GM19324 (cell line): ENCODE results near the gene EFHC1.
"Not testable (repeated sequence)": the region's sequence is repeated elsewhere in the genome, so short reads cannot be mapped to it uniquely, and the experiment has no call there.

ENCODE experiments used
- ATAC-seq: cut with Tn5 transposase; IDR thresholded peaks from one replicate; pipeline ENCODE4 v1.9.1; 2021; ENCODE audit warnings: mild to moderate bottlenecking, moderate library complexity; ENCODE audit not compliant: unreplicated experiment, low FRiP score

The EFHC1 gene

DNA sequence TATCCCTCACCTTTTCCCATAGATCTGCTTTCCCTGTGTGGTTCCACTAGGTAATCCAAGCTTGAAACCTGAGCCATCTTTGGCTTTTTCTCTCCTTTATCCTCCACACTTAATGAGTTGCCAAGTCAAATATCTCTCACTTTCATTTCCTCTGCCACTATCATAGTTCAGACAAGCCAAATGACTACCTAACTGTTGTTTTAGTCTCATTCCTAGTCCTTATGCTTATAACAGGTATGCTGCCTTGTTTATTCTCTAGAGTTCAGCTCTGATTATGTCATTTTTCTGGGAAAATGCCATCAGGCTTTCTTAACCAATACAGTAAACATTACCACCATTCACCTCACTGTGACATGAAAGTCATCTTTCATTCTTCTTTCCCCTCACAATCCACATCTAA lies 6.5 kb downstream of the EFHC1 start:
- no peak for ATAC-seq

DNA sequence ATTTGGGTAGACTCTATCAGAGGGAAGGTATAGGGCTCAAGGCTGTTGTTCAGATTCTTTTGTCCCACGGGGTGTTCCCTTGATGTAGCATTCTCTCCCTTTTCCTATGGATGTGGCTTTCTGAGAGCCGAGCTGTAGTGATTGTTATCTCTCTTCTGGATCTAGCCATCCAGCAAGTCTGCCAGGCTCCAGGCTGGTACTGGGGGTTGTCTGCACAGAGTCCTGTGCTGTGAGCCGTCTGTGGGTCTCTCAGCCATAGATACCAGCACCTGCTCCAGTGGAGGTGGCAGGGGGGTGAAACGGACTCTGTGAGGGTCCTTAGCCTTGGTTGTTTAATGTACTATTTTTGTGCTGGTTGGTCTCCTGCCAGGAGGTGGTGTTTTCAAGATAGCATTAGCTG lies 13.2 kb downstream of the EFHC1 start:
- not testable (repeated sequence) for ATAC-seq

DNA sequence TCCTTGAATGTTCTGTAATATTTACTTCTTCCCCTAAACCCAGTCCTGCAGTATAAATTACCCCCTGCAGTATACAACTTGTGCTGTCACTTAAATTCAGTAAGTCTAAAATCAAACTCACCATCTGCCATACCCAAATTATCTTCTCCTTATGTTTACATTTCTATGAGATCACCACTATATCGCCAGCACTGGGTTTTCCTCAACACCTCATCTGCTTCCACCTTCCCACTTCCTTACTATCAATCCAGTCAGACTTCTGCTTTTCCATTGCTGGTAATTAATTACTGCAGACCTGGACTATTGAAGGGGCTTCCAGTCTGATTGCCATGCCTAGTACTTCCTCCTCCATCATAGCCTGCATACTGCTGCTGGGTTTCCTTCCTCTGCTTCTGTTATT lies 15.2 kb downstream of the EFHC1 start:
- ATAC-seq, result no peak

DNA sequence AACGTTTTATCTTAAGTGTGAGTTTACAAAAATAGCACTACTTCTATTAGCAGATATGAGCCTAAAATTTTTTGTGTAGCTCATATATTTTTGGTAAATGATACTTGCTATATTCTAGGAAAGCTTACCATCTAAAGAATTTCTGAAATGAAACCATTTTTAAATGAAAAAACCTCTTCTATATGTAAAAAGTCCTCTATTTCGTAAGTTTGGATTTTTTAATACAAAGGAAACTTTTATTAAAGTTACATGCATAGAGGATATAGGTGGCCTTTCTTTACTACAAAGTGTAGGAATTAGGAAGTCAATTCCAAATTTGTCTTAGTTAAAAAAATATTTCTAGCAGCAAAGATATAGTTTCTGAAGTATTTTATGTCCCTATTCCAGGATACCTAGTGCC lies 18.8 kb downstream of the EFHC1 start:
- no peak for ATAC-seq

DNA sequence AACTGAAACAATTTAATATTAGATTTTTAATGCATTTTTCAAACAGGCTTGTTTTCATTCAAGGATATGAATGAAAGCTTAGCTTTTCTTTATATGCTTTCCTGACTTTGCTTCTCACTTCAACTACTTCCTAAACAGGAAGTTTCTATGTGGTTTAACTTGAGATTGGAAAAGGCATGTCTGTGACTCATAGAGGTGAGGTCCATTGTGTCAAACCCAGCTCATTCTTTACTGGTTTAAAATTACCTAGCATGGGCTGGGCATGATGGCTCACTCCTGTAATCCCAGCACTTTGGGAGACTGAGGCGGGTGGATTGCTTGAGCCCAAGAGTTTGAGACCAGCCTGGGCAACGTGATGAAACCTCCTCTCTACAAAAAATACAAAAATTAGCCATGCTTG lies 34.4 kb downstream of the EFHC1 start:
- ATAC-seq, result no peak

DNA sequence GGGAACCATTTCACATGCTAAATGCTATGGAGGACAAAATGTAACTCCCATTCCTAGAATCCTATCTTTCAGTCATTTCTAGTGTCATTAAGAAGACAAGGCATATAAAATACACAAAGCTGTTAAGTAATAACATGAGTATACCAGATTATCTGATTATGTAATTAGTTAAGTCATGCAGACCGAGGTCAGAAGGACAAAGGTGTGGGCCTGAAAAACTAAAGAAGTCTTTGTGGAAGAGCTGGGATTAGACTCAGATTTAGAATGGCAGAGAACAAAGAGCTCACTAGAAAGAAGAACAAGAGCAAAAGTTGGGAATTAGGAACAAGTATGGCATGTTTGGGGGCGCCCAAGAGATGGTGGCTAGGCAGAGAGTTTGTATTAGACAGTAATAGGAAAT lies 37.0 kb downstream of the EFHC1 start:
- no peak for ATAC-seq

DNA sequence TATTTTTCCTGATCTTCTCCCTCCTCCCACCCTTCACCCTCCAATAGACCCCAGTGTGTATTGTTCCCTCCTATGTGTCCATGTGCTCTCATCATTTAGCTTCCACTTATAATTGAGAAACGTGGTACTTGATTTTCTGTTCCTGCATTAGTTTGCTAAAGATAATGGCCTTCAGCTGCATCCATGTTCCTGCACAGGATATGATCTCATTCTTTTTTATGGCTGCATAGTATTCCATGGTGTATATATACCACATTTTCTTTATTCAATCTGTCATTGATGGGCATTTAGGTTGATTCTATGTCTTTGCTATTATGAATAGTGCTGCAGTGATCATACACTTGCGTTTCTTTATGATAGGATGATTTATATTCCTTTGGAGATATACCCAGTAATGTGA lies 41.1 kb downstream of the EFHC1 start:
- ATAC-seq, result not testable (repeated sequence)

DNA sequence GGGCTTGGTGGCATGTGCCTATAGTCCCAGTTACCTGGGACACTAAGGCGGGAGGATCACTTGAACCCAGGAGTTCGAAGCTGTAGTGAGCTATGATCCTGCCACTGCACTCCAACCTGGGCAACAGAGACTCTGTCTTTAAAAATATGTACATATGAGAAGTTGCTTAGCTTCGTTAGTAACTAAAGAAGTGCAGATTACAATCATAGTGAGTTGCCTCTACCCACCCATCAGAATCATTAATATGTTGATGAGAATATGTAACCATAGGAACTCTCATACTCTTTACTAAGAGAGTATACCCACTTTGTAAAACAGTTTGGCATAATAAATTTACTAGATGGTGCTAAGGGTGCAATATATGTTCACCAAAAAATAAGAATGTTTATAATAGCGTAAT lies 54.0 kb downstream of the EFHC1 start:
- ATAC-seq, result no peak

DNA sequence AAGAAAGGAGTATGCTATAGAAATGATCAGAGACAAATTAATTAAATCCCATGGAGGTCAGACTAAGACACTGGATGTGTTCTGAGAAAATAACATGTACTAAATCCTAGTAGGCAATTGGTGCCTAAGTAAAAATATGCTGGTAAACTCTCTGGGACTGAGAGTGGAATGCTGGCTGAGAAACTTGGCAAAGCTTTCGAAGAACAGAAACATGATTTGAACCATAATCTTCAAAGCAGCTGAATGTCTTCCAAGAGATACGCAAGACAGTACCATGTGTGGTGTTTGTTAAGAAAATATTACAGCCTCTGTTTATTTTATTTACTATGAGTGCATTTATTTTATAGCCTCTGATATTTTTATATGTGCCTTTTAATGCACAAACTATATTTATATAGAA lies 55.2 kb downstream of the EFHC1 start:
- no peak for ATAC-seq

DNA sequence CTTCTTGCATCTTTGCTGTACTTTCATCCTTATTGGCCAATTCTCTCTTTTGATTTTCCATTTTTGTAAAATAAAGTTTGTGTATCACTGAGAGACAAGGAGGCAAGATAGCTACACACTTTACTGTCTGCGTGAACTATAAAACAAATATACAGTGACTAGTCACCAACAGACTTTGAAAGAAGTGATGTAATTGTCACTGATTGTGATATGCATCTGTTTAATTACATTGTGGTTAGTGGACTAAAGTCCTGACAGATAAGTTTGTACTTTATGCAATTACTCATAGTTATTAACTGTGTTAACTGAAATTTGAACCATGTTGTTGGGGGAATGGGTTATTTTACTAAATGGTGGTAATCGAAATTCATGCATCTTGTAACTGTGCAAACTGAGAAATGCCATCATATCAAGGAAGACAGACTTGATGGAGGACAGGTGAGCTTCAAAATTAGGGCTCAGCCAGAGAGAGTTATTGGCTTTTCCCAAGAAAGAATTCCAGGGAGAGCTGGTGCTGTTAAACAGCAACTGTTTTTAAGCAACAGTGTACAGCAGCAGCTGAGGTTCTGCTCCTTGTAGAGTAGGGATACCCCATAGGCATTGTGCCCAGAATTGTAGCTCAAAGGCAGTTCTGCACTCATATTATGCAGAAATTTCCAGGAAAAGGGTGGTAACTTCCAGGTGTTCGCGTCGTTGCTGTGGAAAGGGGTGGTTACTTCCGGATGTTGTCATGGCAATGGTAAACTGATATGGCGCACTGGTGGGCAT lies 62.9 kb downstream of the EFHC1 start:
- no peak for ATAC-seq

DNA sequence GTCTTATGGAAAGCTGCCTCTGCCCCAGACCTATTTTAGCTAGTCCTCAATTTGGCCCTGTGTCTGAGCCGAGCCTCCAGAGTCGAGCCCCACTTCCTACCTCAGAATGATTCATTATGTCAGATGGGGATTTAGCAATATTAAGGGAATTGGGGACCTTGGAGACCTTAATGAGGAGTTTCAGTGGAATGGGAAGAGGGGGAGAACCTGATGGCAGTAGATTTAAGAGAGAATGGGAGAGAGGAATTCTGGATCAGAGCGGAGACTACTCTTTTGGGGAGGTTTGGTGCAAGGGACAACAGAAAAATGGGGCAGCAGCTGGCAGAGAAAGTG lies 63.5 kb downstream of the EFHC1 start:
- no peak for ATAC-seq

DNA sequence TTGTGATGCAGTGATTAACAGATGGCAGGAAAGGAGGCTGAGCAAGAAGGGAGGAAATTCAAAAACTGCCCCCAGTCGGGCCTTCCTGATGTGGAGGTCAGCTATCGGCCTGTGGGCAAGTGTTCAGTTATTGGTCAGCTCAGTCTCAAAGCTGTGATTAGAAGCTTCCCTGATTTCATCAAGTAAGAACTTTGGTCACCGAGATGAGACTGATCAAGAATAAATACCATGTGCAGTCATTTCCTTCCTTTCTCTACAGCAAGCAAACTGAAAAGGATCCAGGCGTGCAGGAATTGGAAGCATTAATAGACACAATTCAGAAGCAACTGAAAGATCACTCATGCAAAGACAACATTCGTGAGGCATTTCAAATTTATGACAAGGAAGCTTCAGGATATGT lies 69.7 kb downstream of the EFHC1 start:
- ATAC-seq, result no peak

DNA sequence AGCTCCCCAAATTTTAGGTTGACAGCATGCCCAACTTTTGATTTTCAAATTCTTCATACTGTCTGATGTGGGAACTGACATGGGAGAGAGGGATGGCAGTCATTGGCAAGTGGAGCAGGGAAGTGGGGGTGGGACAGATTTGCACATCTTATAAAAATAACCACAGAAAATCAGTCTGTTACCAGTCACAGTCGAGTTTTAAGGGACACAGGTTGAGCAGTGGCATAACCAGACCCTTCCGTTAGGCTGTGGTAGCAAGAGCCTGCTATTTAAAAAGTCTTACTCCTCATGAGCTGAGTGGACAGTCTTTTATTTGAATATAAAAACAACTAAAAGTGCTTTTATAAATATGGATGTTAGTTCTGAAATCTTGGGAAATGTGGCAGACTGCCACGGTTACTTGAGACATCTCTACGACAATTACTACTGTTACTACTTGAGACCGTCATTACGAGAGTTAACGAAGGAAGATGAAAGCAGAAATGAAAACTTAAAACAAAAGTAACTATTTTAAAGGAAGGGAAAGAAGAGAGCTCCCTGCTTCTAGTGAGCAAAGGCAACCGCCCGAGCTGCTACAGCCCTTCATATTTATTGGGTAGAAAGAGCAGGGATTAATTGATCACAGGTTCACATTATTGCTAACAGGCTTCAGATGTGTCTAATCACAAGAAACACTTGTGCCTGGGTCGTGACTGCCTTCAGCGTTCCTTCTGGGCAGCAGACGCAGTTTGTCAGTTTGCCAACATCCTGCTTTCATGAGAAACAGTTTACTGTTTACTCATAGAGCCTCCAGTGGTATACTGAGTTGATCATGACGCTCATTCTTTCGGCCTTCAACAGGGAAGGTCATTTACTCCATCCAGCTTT lies 71.3 kb downstream of the EFHC1 start:
- peak; percentile 80 for ATAC-seq

DNA sequence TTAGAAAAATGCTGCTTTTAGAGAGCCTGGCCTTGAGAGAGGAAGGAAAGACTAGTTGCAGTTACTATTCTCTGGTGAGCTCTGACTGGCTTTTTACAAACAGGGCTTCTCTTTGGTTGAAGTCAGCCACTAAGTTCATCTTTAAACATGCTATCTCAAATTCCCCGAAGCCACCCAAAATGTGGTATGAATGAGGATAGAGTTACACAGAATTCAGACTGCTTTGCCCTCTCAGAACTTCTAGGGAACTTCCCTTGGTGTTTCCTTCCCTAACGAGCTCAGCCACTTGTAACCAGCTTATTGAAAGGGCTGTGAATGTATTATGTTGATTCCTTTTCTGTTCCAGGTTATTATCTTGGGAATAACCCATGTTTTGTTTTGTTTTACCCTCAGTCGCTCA lies 73.5 kb downstream of the EFHC1 start:
- ATAC-seq, result no peak

DNA sequence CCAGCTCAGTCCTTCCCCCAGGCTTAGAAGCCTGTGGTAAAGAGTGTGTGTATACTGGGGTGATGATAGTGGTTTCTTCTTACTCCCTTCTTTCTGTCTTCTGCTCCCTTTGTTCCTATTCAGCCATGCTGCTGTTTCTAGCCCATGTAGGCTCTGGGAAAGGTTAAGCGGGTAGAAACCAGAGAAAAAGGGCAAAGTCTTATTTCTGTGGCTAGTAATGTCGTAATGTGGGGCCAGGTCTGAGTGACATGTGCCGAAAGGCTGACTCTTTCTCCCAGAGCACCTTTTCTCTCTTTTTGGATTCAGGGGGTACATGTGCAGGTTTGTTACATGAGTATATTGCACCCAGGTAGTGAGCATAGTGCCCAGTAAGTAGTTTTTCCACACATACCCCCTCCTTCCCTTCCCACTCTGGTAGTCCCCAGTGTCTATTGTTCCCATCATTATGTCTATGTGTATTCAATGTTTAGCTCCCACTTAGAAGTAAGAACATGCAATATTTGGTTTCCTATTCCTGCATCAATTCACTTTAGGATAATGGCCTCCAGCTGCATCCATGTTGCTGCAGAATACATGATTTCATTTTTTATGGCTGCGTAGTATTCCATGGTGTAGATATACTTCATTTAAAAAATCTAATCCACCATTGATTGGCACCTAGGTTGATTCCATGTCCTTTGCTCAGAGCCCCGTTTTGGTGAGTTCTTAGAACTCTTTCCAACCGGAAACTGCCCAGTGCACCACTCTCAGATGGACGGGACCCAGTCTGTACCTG lies 74.3 kb downstream of the EFHC1 start:
- no peak for ATAC-seq

DNA sequence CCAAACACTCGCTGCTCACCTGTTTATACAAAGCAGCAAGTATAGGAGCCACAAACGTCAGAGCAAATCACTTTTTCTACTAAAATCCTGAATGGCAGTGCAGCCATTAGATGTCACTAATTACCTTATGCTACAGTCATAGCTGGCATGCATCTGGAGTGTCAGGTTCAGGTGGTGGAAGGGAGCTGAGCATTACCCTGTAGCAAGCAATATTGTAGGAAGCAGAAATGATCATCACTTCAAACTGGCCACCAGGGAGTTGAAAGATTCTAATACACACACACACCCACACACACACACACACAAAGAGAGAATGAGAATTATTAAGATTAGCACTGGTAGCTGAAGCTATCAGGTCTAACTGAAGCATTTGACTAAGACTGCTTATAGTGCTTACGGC lies 75.8 kb downstream of the EFHC1 start:
- no peak for ATAC-seq

DNA sequence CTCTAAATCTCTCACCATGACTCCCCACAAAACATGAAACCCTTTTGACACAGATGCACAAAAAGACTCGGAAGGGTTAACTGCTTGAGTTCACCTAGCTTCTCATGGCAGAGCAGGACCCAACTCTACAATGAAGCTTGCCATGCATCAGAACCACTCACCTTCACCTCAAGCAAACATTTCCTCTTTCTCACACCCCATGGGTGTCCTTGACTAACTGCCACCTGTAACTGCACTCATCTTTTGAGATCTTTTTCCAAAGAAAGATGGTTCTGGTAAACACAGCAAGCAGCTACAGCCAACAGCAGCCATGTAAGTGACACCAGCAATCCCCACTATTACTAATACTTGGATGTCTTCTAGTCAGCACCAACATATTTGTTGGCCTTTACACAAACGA lies 76.5 kb downstream of the EFHC1 start:
- no peak for ATAC-seq

DNA sequence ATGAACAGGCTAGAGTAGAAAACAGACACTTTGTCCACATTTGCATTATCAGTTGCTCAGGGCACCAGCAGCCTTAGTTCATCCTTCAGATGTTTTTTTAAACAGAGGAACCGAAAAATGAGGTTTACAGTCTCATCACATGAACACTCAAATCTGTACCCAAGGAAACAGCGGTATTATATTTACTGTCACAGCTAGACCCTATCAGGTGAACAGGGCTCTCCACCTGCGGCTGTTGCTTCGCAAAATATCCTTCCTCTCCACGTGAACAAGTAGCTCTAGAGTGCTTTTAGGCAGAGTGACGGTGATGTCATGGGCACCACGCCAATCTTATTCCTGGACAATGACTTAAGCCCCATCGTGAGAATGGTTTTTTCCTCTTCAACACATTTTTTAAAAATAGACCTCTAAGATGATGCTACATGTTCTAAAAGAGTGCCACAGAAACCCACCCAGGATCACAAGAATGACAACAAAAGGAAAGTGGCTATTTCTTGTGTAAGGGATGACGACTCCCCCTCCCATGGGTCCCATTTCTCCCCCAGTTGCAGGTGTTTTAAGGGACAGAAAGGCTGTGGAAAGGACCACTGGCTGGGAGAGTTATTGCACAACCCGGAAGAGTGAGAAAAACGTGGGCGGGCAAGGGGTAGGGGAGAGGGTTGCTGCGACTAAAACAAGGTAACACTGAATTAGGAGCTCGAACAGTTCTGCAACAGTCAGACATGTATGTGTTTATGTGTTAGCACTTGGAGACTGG lies 77.7 kb downstream of the EFHC1 start:
- peak; percentile 94 for ATAC-seq

DNA sequence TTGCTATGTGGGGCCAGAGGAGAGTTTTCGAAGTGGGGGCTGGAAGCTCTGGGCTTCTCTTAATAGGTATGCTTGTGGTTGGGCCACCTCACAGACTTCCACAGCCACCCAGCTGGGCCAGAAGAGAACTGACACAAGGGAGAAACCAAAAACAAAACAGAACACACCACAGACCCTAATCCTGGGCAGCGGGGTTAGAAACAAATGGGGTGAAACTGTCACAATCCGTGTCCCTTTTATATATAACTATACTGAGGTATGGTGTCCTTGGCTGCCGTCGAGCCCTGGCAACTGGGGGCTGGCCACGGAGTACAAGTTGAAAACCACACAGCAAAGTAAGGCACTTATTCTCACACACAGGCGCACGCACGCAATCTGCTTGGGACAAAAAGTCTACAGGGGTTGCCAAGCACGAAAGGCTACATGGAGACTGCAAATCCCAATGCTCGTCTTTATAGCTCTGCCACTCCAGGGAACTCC lies 78.4 kb downstream of the EFHC1 start:
- peak; percentile 31 for ATAC-seq

DNA sequence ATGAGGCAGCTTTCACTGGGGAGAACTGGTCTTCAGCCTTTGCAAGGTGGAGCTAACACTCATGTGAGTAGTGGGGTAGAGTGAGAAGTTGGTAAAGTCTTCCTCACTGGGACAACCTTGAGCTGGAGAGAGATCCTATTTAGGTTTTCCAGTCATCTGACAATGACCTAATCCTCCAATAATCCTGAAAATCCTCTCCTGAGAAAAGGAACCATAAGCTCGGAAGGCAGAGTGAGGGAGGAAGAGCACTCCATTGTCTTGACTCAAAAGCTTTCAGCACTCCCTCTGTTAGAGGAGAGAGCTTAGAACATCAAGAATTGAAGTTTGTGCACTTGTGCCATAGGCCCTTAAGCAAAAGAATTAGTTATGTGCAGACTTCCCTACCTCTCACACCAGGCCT lies 78.9 kb downstream of the EFHC1 start:
- ATAC-seq, result no peak
